ENCODE results near the gene APC2. TPM values are rescaled to one million over a fixed set of nuclear protein-coding genes. Genes with fewer than 3 reads are reported as not detected.
A peak's percentile ranks its signal among the peaks of the same experiment; 100 is the strongest.

Gene APC2
- total RNA-seq, 1 donor from 2014 or later = 1.2 TPM

- no peaks in the 10 kb centered on the region for H3K27me3 ChIP-seq
- intact Hi-C loops (cut with DNase I) = no loop called here
Observed at GRCh38 chr19:1491114-1491848, 41.4 kb downstream of the APC2 start, which contains the start of gene REEP6. Gene REEP6, plus strand, starts transcription at chr19:1491181. Its CDS starts 89 bp downstream, at chr19:1491270.

GRCh38 chr19:1491849-1492170 is 41.9 kb downstream of the APC2 start:
- H3K4me1 ChIP-seq = peaks cover 16% of the 10 kb centered on the region
- peak overlapping the region in 1 of 2 donors; percentile 74 for H3K4me3 ChIP-seq
- no peaks in the 10 kb centered on the region for H3K27me3 ChIP-seq
- no peak overlapping the region for H3K27ac ChIP-seq
- H3K9me3 ChIP-seq = no peaks in the 10 kb centered on the region
- DNase-seq (ENCODE audit: extremely low spot score in 2 of 2) = no peak
- H3K36me3 ChIP-seq = no peaks in the 10 kb centered on the region
- TF ChIP-seq CTCF (IDR thresholded peaks at IDR 0.05) (no peak), POLR2AphosphoS5 (IDR thresholded peaks at IDR 0.05; ENCODE audit: insufficient read depth in 1 of 2, low read depth in 1 of 2) (no peak), POLR2A (IDR thresholded peaks at IDR 0.05) (no peak)
- intact Hi-C loops (cut with DNase I) = no loop called here

More at GRCh38 chr19:1491114-1491848, 41.4 kb downstream of the APC2 start, which contains the start of gene REEP6:
- peak within 1 kb of the TSS; percentile 74 for H3K27ac ChIP-seq
- no peak for TF ChIP-seq CTCF (IDR thresholded peaks at IDR 0.05)
- TF ChIP-seq POLR2AphosphoS5 (IDR thresholded peaks at IDR 0.05; ENCODE audit: insufficient read depth in 1 of 2, low read depth in 1 of 2) = no peak
- no peak for TF ChIP-seq POLR2A (IDR thresholded peaks at IDR 0.05)
- H3K4me3 ChIP-seq = peak within 1 kb of the TSS; percentile 54 to 74
- no peak for DNase-seq (ENCODE audit: extremely low spot score in 2 of 2)
- H3K36me3 ChIP-seq = no peaks in the 10 kb centered on the region
- peaks cover 16% of the 10 kb centered on the region for H3K4me1 ChIP-seq
- no peaks in the 10 kb centered on the region for H3K9me3 ChIP-seq

GRCh38 chr19:1492474-1493006 is 42.6 kb downstream of the APC2 start:
- Histone ChIP-seq H3K27ac (no peak overlapping the region), H3K4me3 (no peak overlapping the region), H3K27me3 (no peaks in the 10 kb centered on the region), H3K36me3 (no peaks in the 10 kb centered on the region), H3K9me3 (no peaks in the 10 kb centered on the region), H3K4me1 (peaks cover 16% of the 10 kb centered on the region)
- no peak for DNase-seq (ENCODE audit: extremely low spot score in 2 of 2)
- intact Hi-C loops (cut with DNase I) = no loop called here
- TF ChIP-seq CTCF (IDR thresholded peaks at IDR 0.05) (no peak), POLR2AphosphoS5 (IDR thresholded peaks at IDR 0.05; ENCODE audit: insufficient read depth in 1 of 2, low read depth in 1 of 2) (no peak), POLR2A (IDR thresholded peaks at IDR 0.05) (no peak)

GRCh38 chr19:1494115-1494815 is 44.3 kb downstream of the APC2 start:
- TF ChIP-seq CTCF (IDR thresholded peaks at IDR 0.05) (no peak), POLR2AphosphoS5 (IDR thresholded peaks at IDR 0.05; ENCODE audit: insufficient read depth in 1 of 2, low read depth in 1 of 2) (no peak), POLR2A (IDR thresholded peaks at IDR 0.05) (no peak)
- no peak overlapping the region for H3K27ac ChIP-seq
- H3K36me3 ChIP-seq = no peaks in the 10 kb centered on the region
- DNase-seq (ENCODE audit: extremely low spot score in 2 of 2) = no peak
- intact Hi-C loops (cut with DNase I) = no loop called here
- H3K4me1 ChIP-seq = peaks cover 16% of the 10 kb centered on the region
- H3K9me3 ChIP-seq = no peaks in the 10 kb centered on the region
- no peak overlapping the region for H3K4me3 ChIP-seq
- no peaks in the 10 kb centered on the region for H3K27me3 ChIP-seq
